ENCODE measurements around the gene IGFLR1. TPM values are rescaled to one million over a fixed set of nuclear protein-coding genes. Genes with fewer than 3 reads are reported as not detected.

IGFLR1 gene
- total and polyA plus RNA-seq, 2 donors (not counting 3 experiments of a cell fraction or from before 2014, with no cell fraction given): 2.6 to 7.6 TPM

GRCh38 chr19:35713904-35714495, 28.3 kb downstream of the IGFLR1 start:
- Histone ChIP-seq H3K27ac (ENCODE audit: insufficient read depth, low read depth, low read length) (no peak overlapping the region), H4K20me1 (replicated peaks; ENCODE audit: control insufficient read depth, extremely low read depth, insufficient read depth, low read length) (no peaks in the 10 kb centered on the region), H3K9me3 (replicated peaks; ENCODE audit: control insufficient read depth, insufficient read depth, low read length) (no peaks in the 10 kb centered on the region), H2AFZ (ENCODE audit: low read depth, low read length) (no peak overlapping the region), H3K36me3 (ENCODE audit: control insufficient read depth in 2 of 2, extremely low read depth in 1 of 2, insufficient read depth in 2 of 2, low read length in 2 of 2) (no peaks in the 10 kb centered on the region), H3K4me2 (ENCODE audit: insufficient read depth, low read length) (no peak overlapping the region), H3K4me1 (ENCODE audit: control insufficient read depth, extremely low read depth, insufficient read depth, low read length) (peaks cover 13% of the 10 kb centered on the region), H3K79me2 (ENCODE audit: control insufficient read depth, insufficient read depth, low read length) (peaks cover 9% of the 10 kb centered on the region), H3K9me1 (replicated peaks; ENCODE audit: control insufficient read depth, extremely low read depth, insufficient read depth, low read length) (no peaks in the 10 kb centered on the region), H3K27me3 (ENCODE audit: control insufficient read depth in 2 of 2, insufficient read depth in 2 of 2, low read length in 2 of 2) (no peaks in the 10 kb centered on the region), H3K4me3 (replicated peaks in 1 of 3; ENCODE audit: insufficient read depth in 1 of 3, low read depth in 1 of 3, low read length in 3 of 3) (no peak overlapping the region), H3K9ac (replicated peaks; ENCODE audit: extremely low read depth, insufficient read depth, low read length) (no peak overlapping the region)
- intact Hi-C loops (cut with micrococcal nuclease): no loop called here
- no TSS peak for BruUV-seq (replicated peaks)
- ChIA-PET POLR2A (no interaction called here), CTCF (interaction anchor here (1.6 to 2.2 kb wide), 2 partner anchors 16 to 19 kb away, joined by 4 to 11 read pairs; no protein-coding TSS in a partner anchor)
- TF ChIP-seq MAX (IDR thresholded peaks at IDR 0.05; ENCODE audit: insufficient read depth, insufficient read length) (no peak), POLR2A (IDR thresholded peaks at IDR 0.05; ENCODE audit: low read depth, low read length) (no peak), FOS (IDR thresholded peaks at IDR 0.05; ENCODE audit: borderline replicate concordance, insufficient read depth, low read length) (no peak), MYC (IDR thresholded peaks at IDR 0.05; ENCODE audit: low read depth, low read length) (no peak), EZH2 (IDR thresholded peaks at IDR 0.05; ENCODE audit: borderline replicate concordance, low read depth, low read length, severe bottlenecking) (no peak), GATA2 (IDR thresholded peaks at IDR 0.05; ENCODE audit: insufficient read depth, insufficient read length, low read depth, low read length) (no peak)
- dilution Hi-C loops (cut with MboI; ENCODE audit: extremely low pct_ligation_motif_present, low sequenced_read_pairs): no loop called here
- DNase-seq (ENCODE audit: low read depth, low spot score) (no peak), FAIRE-seq (no peak)

GRCh38 chr19:35713506-35713850, 28.8 kb downstream of the IGFLR1 start:
- Histone ChIP-seq H3K9ac (replicated peaks; ENCODE audit: extremely low read depth, insufficient read depth, low read length) (no peak overlapping the region), H3K27me3 (ENCODE audit: control insufficient read depth in 2 of 2, insufficient read depth in 2 of 2, low read length in 2 of 2) (no peaks in the 10 kb centered on the region), H4K20me1 (replicated peaks; ENCODE audit: control insufficient read depth, extremely low read depth, insufficient read depth, low read length) (no peaks in the 10 kb centered on the region), H3K9me3 (replicated peaks; ENCODE audit: control insufficient read depth, insufficient read depth, low read length) (no peaks in the 10 kb centered on the region), H3K79me2 (ENCODE audit: control insufficient read depth, insufficient read depth, low read length) (peaks cover 4% of the 10 kb centered on the region), H3K4me2 (ENCODE audit: insufficient read depth, low read length) (no peak overlapping the region), H3K36me3 (ENCODE audit: control insufficient read depth in 2 of 2, extremely low read depth in 1 of 2, insufficient read depth in 2 of 2, low read length in 2 of 2) (no peaks in the 10 kb centered on the region), H3K9me1 (replicated peaks; ENCODE audit: control insufficient read depth, extremely low read depth, insufficient read depth, low read length) (no peaks in the 10 kb centered on the region), H3K4me1 (ENCODE audit: control insufficient read depth, extremely low read depth, insufficient read depth, low read length) (peaks cover 11% of the 10 kb centered on the region), H2AFZ (ENCODE audit: low read depth, low read length) (no peak overlapping the region), H3K4me3 (replicated peaks in 1 of 3; ENCODE audit: insufficient read depth in 1 of 3, low read depth in 1 of 3, low read length in 3 of 3) (no peak overlapping the region), H3K27ac (ENCODE audit: insufficient read depth, low read depth, low read length) (no peak overlapping the region)
- ChIA-PET POLR2A (no interaction called here), CTCF (interaction anchor here (1.6 to 2.2 kb wide), 2 partner anchors 15 to 19 kb away, joined by 4 to 11 read pairs; no protein-coding TSS in a partner anchor)
- no peak for DNase-seq (ENCODE audit: low read depth, low spot score)
- intact Hi-C loops (cut with micrococcal nuclease) (no loop called here), dilution Hi-C loops (cut with MboI; ENCODE audit: extremely low pct_ligation_motif_present, low sequenced_read_pairs) (no loop called here)
- BruUV-seq (replicated peaks): no TSS peak
- TF ChIP-seq FOS (IDR thresholded peaks at IDR 0.05; ENCODE audit: borderline replicate concordance, insufficient read depth, low read length) (no peak), JUN (IDR thresholded peaks at IDR 0.05; ENCODE audit: borderline replicate concordance, insufficient read depth, insufficient read length, low read depth) (no peak), CTCF (IDR thresholded peaks at IDR 0.05; ENCODE audit: extremely low read depth in 1 of 2, insufficient read depth in 1 of 2, low read depth in 1 of 2, low read length in 2 of 2) (no peak), EZH2 (IDR thresholded peaks at IDR 0.05; ENCODE audit: borderline replicate concordance, low read depth, low read length, severe bottlenecking) (no peak), GATA2 (IDR thresholded peaks at IDR 0.05; ENCODE audit: insufficient read depth, insufficient read length, low read depth, low read length) (no peak), MYC (IDR thresholded peaks at IDR 0.05; ENCODE audit: low read depth, low read length) (no peak), POLR2A (IDR thresholded peaks at IDR 0.05; ENCODE audit: low read depth, low read length) (no peak), MAX (IDR thresholded peaks at IDR 0.05; ENCODE audit: insufficient read depth, insufficient read length) (no peak), POLR2AphosphoS5 (IDR thresholded peaks at IDR 0.05; ENCODE audit: insufficient read depth, low read depth, low read length) (no peak)
- FAIRE-seq: no peak
